NCI-H1105 treated with DMSO at 0.1 percent for 48 hours (cell line): Measurements from ENCODE around the gene SGSM1.
"Not testable (repeated sequence)": the region's sequence is repeated elsewhere in the genome, so short reads cannot be mapped to it uniquely, and the experiment has no call there.

Source experiments
- DNase-seq: peaks from one replicate; lab custom pipeline; 2025; lab: John Stamatoyannopoulos, UW

Gene SGSM1

GRCh38 chr22:24894998-24895397, 89.0 kb downstream of the SGSM1 start:
- DNase-seq = peak; percentile 46

- DNase-seq = no peak
Measured at GRCh38 chr22:24901448-24901847, 95.4 kb downstream of the SGSM1 start.

- no peak for DNase-seq
Measured at GRCh38 chr22:24905909-24906308, 99.9 kb downstream of the SGSM1 start.

DNA sequence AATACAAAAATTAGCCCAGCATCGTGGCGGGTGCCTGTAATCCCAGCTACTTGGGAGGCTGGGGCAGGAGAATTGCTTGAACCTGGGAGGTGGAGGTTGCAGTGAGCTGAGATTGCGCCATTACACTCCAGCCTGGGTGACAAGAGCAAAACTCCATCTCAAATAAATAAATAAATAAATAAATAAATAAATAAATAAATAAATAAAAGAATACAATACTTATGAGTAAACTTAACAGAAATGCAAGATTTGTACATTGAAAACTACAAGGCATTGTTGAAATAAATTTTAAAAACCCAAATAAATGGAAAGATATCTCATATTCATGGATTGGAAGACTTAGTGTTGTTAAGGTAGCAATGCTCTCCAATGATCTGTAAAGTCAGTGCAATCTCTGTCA, 101.1 kb downstream of the SGSM1 start:
- not testable (repeated sequence) for DNase-seq

DNA sequence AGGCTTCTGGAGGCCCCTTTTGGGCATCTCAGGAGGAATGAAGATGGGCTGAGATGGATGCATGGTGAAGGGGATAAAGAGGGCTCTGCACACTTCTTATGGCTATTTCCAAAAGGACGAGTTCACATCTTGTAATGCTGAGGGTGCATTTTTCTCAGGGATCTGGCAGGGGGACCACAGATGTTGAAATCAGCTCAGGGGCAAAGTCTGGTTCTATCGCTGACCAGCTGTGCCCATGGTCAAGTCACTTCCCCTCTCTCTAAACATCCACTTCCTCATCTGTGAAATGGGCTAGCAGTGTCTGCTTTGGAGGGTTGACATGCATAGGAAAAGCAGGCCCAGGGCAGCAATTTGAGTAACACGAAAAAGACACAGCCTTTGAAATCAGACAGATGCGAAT, 114.0 kb downstream of the SGSM1 start:
- DNase-seq = no peak

GRCh38 chr22:24925586-24926427, 119.8 kb downstream of the SGSM1 start:
- DNase-seq = no peak

DNA sequence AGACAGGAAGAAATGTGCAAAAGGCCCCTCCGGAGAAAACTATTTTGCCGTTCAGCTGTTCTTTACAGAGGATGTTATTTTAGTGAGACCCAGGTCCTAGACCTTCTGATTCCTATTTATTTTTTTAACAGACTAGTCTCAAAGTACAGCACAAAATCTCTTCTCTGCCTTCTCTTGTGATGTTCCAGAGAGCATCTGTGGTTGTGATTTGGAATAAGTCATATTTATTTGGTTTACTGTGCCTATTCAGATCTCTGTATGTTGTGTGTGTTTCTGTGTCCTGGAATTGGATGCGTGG, 120.4 kb downstream of the SGSM1 start:
- DNase-seq = no peak

GRCh38 chr22:24926849-24927579, 121.0 kb downstream of the SGSM1 start:
- DNase-seq = no peak

DNA sequence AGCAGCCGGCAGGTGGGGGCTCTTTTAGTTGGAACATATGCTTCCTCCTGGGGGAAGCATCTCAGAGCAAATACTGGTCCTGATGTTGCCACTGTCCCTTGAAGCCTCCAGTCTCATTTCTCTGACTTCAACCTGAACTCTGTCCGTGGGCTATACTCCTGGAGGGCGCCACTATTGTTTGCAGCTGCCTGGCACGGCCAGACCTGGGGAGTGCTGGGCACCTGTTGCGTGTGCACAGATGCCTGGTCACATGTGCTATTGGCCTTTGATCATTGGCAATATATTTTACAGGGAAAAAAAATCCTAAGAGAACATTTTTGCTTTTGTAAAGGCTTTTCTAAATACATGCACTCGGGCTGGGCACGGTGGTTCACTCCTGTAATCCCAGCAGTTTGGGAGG, 122.3 kb downstream of the SGSM1 start:
- DNase-seq = no peak

- DNase-seq = no peak
Measured at GRCh38 chr22:24930678-24931077, 124.7 kb downstream of the SGSM1 start.

GRCh38 chr22:24935771-24936483, 129.9 kb downstream of the SGSM1 start:
- no peak for DNase-seq

- DNase-seq = no peak
Measured at GRCh38 chr22:24937114-24937513, 131.1 kb downstream of the SGSM1 start.

DNA sequence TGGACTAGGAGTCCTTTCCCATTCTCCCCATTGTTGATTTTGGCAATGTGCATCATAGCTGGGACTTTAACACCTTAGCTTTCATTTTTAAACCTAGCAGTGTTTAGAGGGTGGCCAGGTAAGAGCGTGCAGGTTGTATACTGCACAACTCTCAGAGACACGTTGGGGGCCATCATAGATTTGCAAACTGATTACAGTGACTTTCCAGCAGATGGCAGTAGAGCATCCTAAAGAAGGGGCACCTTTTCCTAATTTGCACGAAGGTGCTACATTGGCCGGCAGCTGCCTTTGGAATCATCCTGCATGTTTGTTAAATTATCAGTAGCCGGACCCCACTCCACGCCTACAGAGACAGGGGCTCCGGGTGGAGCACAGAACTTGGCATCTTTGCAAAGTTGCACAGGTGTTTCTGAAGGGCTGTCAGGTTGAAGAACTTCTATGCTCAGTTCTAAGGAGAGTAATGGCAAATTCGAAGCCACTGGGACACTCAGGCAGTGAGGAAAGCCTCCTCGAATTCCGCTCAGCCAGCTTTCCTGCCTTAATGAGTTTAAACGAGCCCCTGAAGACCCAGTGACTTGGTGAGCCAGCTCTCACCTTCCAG, 132.8 kb downstream of the SGSM1 start:
- peak; percentile 61 for DNase-seq

DNA sequence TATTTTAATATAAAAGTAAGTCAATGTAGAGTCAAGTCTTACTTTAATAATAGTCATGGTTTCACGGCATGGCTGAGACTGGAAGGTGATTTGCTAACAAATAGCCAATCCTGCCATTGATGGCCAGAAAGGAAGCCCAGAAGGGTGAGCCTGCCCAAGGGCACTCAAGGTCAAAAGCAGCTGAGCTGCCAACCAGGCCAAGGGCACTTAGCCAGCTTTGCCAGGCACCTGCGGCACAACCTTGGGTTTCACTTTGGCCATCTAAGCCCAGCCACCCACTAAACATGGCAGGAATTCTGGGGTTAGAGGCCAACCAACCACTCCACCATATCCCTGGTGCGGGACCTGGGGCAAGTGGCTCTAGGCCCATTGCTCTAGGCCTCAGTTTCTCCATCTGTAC, 136.3 kb downstream of the SGSM1 start:
- DNase-seq = no peak

- no peak for DNase-seq
Measured at GRCh38 chr22:24944217-24944937, 138.4 kb downstream of the SGSM1 start.

DNA sequence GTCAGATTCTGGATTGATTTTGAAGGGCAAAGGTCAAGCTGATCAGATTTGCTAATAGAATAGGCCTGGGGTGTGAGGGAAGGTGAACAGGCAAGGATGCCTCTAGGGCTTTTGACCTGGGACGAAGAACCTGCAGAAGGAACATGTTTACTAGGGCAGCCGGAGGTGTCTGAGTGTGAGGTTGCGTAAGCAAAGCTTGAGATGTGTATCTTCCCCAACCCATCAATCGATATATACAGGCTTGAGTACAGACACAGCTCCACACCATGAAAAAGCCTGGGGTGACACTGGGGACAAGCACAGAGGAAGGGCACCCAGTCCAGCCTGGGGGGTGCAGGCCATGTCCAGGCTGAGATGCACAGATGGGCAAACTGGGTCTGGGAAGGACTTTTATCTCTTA, 139.4 kb downstream of the SGSM1 start:
- DNase-seq = no peak

GRCh38 chr22:24947383-24947782, 141.4 kb downstream of the SGSM1 start:
- no peak for DNase-seq

DNA sequence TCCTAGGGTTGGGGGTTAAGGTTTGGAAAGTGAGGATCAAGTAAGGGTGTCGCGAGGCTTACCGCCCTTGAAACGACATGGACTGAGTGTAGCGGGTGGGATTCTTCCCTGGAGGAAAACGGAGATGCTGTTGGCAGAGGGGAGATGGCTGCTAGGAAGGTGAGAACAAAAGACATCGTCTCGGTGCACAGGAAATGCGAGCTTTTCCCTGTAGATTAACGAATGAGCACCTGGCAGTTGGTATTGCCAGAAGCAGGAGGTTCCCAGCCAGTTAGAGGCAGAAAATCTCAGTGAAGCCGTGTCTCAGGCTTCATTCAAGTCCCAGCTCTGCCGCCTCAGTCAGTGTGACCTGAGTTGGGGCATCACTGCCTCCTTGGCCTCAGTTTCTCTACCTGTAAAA, 141.9 kb downstream of the SGSM1 start:
- no peak for DNase-seq

DNA sequence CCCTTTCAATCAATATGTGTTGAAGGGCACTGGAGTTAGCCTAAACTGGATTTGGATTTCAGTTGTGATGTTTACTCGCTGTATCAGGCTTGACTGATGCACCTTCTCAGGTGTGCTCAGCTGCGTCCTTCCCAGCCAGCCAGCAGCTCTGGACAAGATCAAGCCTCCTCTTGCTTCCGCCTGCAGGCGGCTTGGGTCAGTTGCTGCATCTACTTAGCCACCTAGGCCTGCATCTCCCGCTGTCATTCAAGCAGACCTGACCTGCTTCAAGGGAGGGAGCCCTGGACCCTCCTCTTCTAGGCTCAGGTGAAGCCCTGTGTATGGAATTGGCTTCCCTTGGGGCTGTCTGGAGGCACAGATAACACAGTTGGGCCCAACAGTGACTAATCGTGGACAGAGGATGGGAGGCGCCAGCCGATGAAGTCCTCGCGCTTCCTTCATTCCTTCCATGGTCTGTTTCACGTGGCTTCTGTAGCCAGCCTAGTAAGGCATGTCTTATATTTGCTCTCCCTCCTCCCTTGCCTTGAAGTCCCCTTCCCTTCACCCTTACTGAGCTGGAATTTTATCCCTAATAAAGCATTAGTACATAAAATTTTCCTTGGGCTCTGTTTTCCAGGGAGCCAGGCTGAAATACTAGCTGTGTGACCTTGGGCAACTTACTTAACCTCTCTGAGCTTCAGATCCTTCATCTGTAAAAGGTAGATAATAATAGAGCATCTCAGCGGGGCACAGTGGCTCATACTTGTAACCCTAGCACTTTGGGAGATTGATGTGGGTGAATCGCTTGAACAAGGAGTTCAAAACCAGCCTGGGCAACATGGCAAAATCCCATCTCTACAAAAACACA, 142.6 kb downstream of the SGSM1 start:
- no peak for DNase-seq

- peak; percentile 15 for DNase-seq
Measured at GRCh38 chr22:24950272-24950902, 144.4 kb downstream of the SGSM1 start.
